HG02763 (cell line): ENCODE measurements around the gene CXCR4.

Experiments
- ATAC-seq: cut with Tn5 transposase; IDR thresholded peaks from one replicate; pipeline ENCODE4 v1.9.1; 2021; ENCODE audit warnings: mild to moderate bottlenecking, moderate library complexity; ENCODE audit not compliant: unreplicated experiment

Gene CXCR4

GRCh38 chr2:136131961-136132824 is 14.2 kb upstream of the CXCR4 start:
- ATAC-seq = peak; percentile 68

GRCh38 chr2:136131484-136131960 is 13.6 kb upstream of the CXCR4 start:
- ATAC-seq = no peak

- ATAC-seq = no peak
Measured at GRCh38 chr2:136130511-136130910, 12.6 kb upstream of the CXCR4 start.

- no peak for ATAC-seq
Measured at GRCh38 chr2:136130045-136130444, 12.1 kb upstream of the CXCR4 start.

- no peak for ATAC-seq
Measured at GRCh38 chr2:136129601-136130000, 11.7 kb upstream of the CXCR4 start.

- no peak for ATAC-seq
Measured at GRCh38 chr2:136128905-136129304, 11.0 kb upstream of the CXCR4 start.

- no peak for ATAC-seq
Measured at GRCh38 chr2:136128366-136128765, 10.4 kb upstream of the CXCR4 start.

GRCh38 chr2:136127356-136127755 is 9.4 kb upstream of the CXCR4 start:
- ATAC-seq = no peak

- ATAC-seq = no peak
Measured at GRCh38 chr2:136126421-136126926, 8.5 kb upstream of the CXCR4 start.

GRCh38 chr2:136126021-136126420 is 8.1 kb upstream of the CXCR4 start:
- no peak for ATAC-seq

- no peak for ATAC-seq
Measured at GRCh38 chr2:136125236-136125635, 7.3 kb upstream of the CXCR4 start.

GRCh38 chr2:136124805-136125204 is 6.9 kb upstream of the CXCR4 start:
- no peak for ATAC-seq

GRCh38 chr2:136122661-136123060 is 4.7 kb upstream of the CXCR4 start:
- no peak for ATAC-seq

- ATAC-seq = no peak
Measured at GRCh38 chr2:136121204-136121910, 3.4 kb upstream of the CXCR4 start.

- ATAC-seq = no peak
Measured at GRCh38 chr2:136119717-136120675, 2.0 kb upstream of the CXCR4 start.

GRCh38 chr2:136118819-136119716 is 1.1 kb upstream of the CXCR4 start:
- ATAC-seq = peak; percentile 26

GRCh38 chr2:136117391-136117841 is 533 bp downstream of the CXCR4 start:
- ATAC-seq = peak; percentile 2

GRCh38 chr2:136116813-136117390 is 1.0 kb downstream of the CXCR4 start:
- ATAC-seq = peak; percentile 52

- ATAC-seq = peak; percentile 1
Measured at GRCh38 chr2:136116151-136116812, 1.7 kb downstream of the CXCR4 start.
